PC-3 (cell line): ENCODE data around the gene NDUFA3.

Experiments
- CTCF ChIP-seq: fragments of 300-600 bp; sonication (generic); conservative IDR thresholded peaks from 2 replicates; pipeline ENCODE4 v1.5.1; 2017; ENCODE audit warnings: antibody characterized with exemption, low read depth, mild to moderate bottlenecking, low read length
- EZH2phosphoT487 ChIP-seq: fragments of 300-600 bp; sonication (generic); IDR thresholded peaks from 2 replicates; pipeline ENCODE4 v1.6.1; 2018; ENCODE audit warnings: mild to moderate bottlenecking, antibody characterized with exemption, low read length, borderline replicate concordance

- TF ChIP-seq CTCF = no peak
- no peak for TF ChIP-seq EZH2phosphoT487
These were observed 52.1 kb downstream of the NDUFA3 start for GRCh38 chr19:54154603-54155345.
